GM19455 (cell line): ENCODE measurements around the gene RPRD1B.

Source experiments
- ATAC-seq: cut with Tn5 transposase; IDR thresholded peaks from one replicate; pipeline ENCODE4 v1.9.1; 2021; ENCODE audit not compliant: unreplicated experiment

Gene RPRD1B

GRCh38 chr20:38117635-38118034 lies 84.1 kb downstream of the RPRD1B start:
- no peak for ATAC-seq

GRCh38 chr20:38119446-38119845 lies 85.9 kb downstream of the RPRD1B start:
- ATAC-seq: no peak

GRCh38 chr20:38120625-38120988 lies 87.1 kb downstream of the RPRD1B start:
- ATAC-seq: no peak

GRCh38 chr20:38121741-38122140 lies 88.2 kb downstream of the RPRD1B start:
- no peak for ATAC-seq

GRCh38 chr20:38123021-38123587 lies 89.6 kb downstream of the RPRD1B start:
- no peak for ATAC-seq

- no peak for ATAC-seq
Measured at GRCh38 chr20:38125157-38126056, 91.9 kb downstream of the RPRD1B start.

GRCh38 chr20:38126146-38126921 lies 92.8 kb downstream of the RPRD1B start:
- no peak for ATAC-seq

- no peak for ATAC-seq
Measured at GRCh38 chr20:38126932-38127621, 93.5 kb downstream of the RPRD1B start.

GRCh38 chr20:38127920-38128528 lies 94.5 kb downstream of the RPRD1B start:
- no peak for ATAC-seq

GRCh38 chr20:38128691-38129090 lies 95.1 kb downstream of the RPRD1B start:
- no peak for ATAC-seq

GRCh38 chr20:38129248-38129865 lies 95.8 kb downstream of the RPRD1B start:
- no peak for ATAC-seq

- no peak for ATAC-seq
Measured at GRCh38 chr20:38129893-38130609, 96.5 kb downstream of the RPRD1B start.

- no peak for ATAC-seq
Measured at GRCh38 chr20:38130687-38131587, 97.4 kb downstream of the RPRD1B start.

GRCh38 chr20:38131588-38132121 lies 98.1 kb downstream of the RPRD1B start:
- no peak for ATAC-seq

- no peak for ATAC-seq
Measured at GRCh38 chr20:38132156-38132909, 98.8 kb downstream of the RPRD1B start.

GRCh38 chr20:38132910-38133501 lies 99.5 kb downstream of the RPRD1B start:
- ATAC-seq: no peak

GRCh38 chr20:38133680-38134426 lies 100.3 kb downstream of the RPRD1B start:
- ATAC-seq: no peak
